B cell (primary cell): ENCODE data around the gene CTIF. TPM values are rescaled to one million over a fixed set of nuclear protein-coding genes. Genes with fewer than 3 reads are reported as not detected.

Experiments used
- ATAC-seq: fragments of 200-7000 bp; cut with Tn5 transposase; one replicate; pipeline ENCODE4 v1.10.0; 2021; ENCODE audit warnings: low read depth, mild to moderate bottlenecking, moderate number of reproducible peaks, moderate library complexity
- CTCF ChIA-PET: fragments of 350-600 bp; sonication (Branson Sonifier 250); formaldehyde crosslinking; loops from one replicate; lab custom pipeline; 2021; ENCODE audit warnings: antibody characterized with exemption, inconsistent platforms; lab: Charles Lee
- POLR2A ChIA-PET: fragments of 350-600 bp; sonication (Branson Sonifier 250); formaldehyde crosslinking; loops from one replicate; lab custom pipeline; 2021; ENCODE audit warnings: antibody characterized with exemption; lab: Charles Lee
- DNase-seq: peaks from one replicate; pipeline ENCODE4 v3.0.0; 2013
- H2AFZ ChIP-seq: 2 replicates; pipeline ENCODE4 v1.6.1; 2012; ENCODE audit warnings: mild to moderate bottlenecking, low read depth, low read length; ENCODE audit not compliant: insufficient read depth, poor library complexity, severe bottlenecking
- H3K27ac ChIP-seq, 2 donors: 1 replicate in 1 of 2; 2 replicates in 1 of 2; pipeline ENCODE4 v1.5.1; 2012 to 2013; ENCODE audit warnings: low read length in 2 of 2, mild to moderate bottlenecking in 2 of 2, moderate library complexity in 1 of 2
- H3K27me3 ChIP-seq, 4 experiments: fragments of 200-600 bp in 1 of 4; sonication (generic) in 1 of 4; replicated peaks in 1 of 4; 1 replicate in 2 of 4; 2 replicates in 2 of 4; pipeline versions ENCODE4 v1.6.1 to v1.7.0; 2013 to 2016; ENCODE audit warnings: low read length in 3 of 4, mild to moderate bottlenecking in 2 of 4, mixed read lengths in 1 of 4, moderate library complexity in 1 of 4; ENCODE audit not compliant: insufficient read depth in 4 of 4, control insufficient read depth in 3 of 4; ENCODE audit errors: control extremely low read depth in 1 of 4
- H3K36me3 ChIP-seq, 2 experiments: replicated peaks in 1 of 2; 1 replicate in 1 of 2; 2 replicates in 1 of 2; pipeline versions ENCODE4 v1.6.1 to v1.7.1; 2013; ENCODE audit warnings: low read length in 1 of 2; ENCODE audit not compliant: insufficient read depth in 2 of 2, control insufficient read depth in 1 of 2; ENCODE audit errors: control extremely low read depth in 1 of 2, extremely low read depth in 1 of 2
- H3K4me1 ChIP-seq, 2 donors: fragments of 200-600 bp in 1 of 2; sonication (generic) in 1 of 2; 1 replicate in 1 of 2; 2 replicates in 1 of 2; pipeline versions ENCODE4 v1.5.1 to v1.6.1; 2013 to 2017; ENCODE audit warnings: low read length in 2 of 2; ENCODE audit not compliant: control insufficient read depth in 2 of 2, insufficient read depth in 2 of 2
- H3K4me2 ChIP-seq: replicated peaks from 2 replicates; pipeline ENCODE3; 2012; ENCODE audit warnings: mild to moderate bottlenecking, low read depth, low read length; ENCODE audit not compliant: poor library complexity, severe bottlenecking
- H3K4me3 ChIP-seq, 5 experiments: fragments of 200-600 bp in 1 of 5; sonication (generic) in 1 of 5; 1 replicate in 3 of 5; 2 replicates in 2 of 5; pipeline versions ENCODE4 v1.5.1 to v1.7.0; 2011 to 2016; ENCODE audit warnings: low read length in 4 of 5, mild to moderate bottlenecking in 4 of 5, low read depth in 2 of 5, control low read depth in 1 of 5, moderate library complexity in 1 of 5; ENCODE audit not compliant: insufficient read depth in 1 of 5; ENCODE audit errors: control extremely low read depth in 1 of 5, extremely low read depth in 1 of 5
- H3K79me2 ChIP-seq: fragments of 200-600 bp; sonication (generic); one replicate; pipeline ENCODE4 v1.6.0; 2016; ENCODE audit warnings: low read length; ENCODE audit not compliant: control insufficient read depth, insufficient read depth
- H3K9ac ChIP-seq: fragments of 200-600 bp; sonication (generic); 2 replicates; pipeline ENCODE4 v1.6.1; 2017; ENCODE audit warnings: mild to moderate bottlenecking, low read length, moderate library complexity
- H3K9me3 ChIP-seq, 3 donors: one replicate each; pipeline versions ENCODE4 v1.6.1 to v1.7.1; 2013; ENCODE audit warnings: low read length in 2 of 3; ENCODE audit not compliant: control insufficient read depth in 2 of 3, insufficient read depth in 1 of 3; ENCODE audit errors: control extremely low read depth in 1 of 3
- H4K20me1 ChIP-seq: 2 replicates; pipeline ENCODE4 v1.6.0; 2012; ENCODE audit warnings: mild to moderate bottlenecking, low read length; ENCODE audit not compliant: insufficient read depth, control insufficient read depth, poor library complexity, severe bottlenecking
- H3K27ac Mint-ChIP-seq: one replicate; pipeline ENCODE4 v1.8.0; 2021; ENCODE audit warnings: mixed read lengths
- H3K27me3 Mint-ChIP-seq: one replicate; pipeline ENCODE4 v1.8.0; 2021; ENCODE audit warnings: mixed read lengths
- H3K4me1 Mint-ChIP-seq: one replicate; pipeline ENCODE4 v1.8.0; 2021; ENCODE audit warnings: mixed read lengths
- H3K4me3 Mint-ChIP-seq: one replicate; pipeline ENCODE4 v1.8.0; 2021; ENCODE audit warnings: mixed read lengths
- H3K9me3 Mint-ChIP-seq: one replicate; pipeline ENCODE4 v1.8.0; 2022; ENCODE audit warnings: mixed read lengths; ENCODE audit not compliant: insufficient read depth
- CTCF ChIP-seq: fragments of 200-600 bp; IDR thresholded peaks from one replicate; pipeline ENCODE4 v1.8.0; 2022; ENCODE audit warnings: antibody characterized with exemption, mild to moderate bottlenecking
- EZH2 ChIP-seq: IDR thresholded peaks from 2 replicates; pipeline ENCODE4 v1.6.1; 2012; ENCODE audit warnings: borderline replicate concordance, low read depth, mild to moderate bottlenecking, moderate library complexity, low read length; ENCODE audit not compliant: insufficient read depth, poor library complexity, severe bottlenecking
- WGBS: methylation state at CpG from one replicate; pipeline ENCODE4 v1.1.5; 2013; ENCODE audit warnings: missing lambda C conversion rate; ENCODE audit not compliant: insufficient coverage; 5-methylcytosine and 5-hydroxymethylcytosine counted together
- intact Hi-C: fragments of 100-400 bp; cut with micrococcal nuclease; formaldehyde crosslinking; loops from one replicate; pipeline ENCODE4 v1.10.0; 2022
- polyA plus RNA-seq: library from polyadenylated mRNA; depleted of rRNA; stranded (reverse); fragments of >200 nt; gene quantifications from 2 replicates; pipeline ENCODE4 v1.2.3, GENCODE V29; 2012
- total RNA-seq, 2 donors: library from RNA; stranded (reverse); fragments of 120-200 nt in 1 of 2; gene quantifications; 1 replicate in 1 of 2; 2 replicates in 1 of 2; pipeline versions ENCODE4 v1.2.3 to v1.2.4, GENCODE V29; 2013 to 2022

The CTIF gene
- total and polyA plus RNA-seq, 2 donors (not counting 1 experiment from before 2014, with no cell fraction given): 3.6 to 16.2 TPM

GRCh38 chr18:48621240-48621639, 82.4 kb downstream of the CTIF start:
- no peak overlapping the region for H3K27ac ChIP-seq
- 91% methylated on average over 8 of the region's 8 CpGs for WGBS
- H3K9me3 Mint-ChIP-seq: no peaks in the 10 kb centered on the region
- H3K9me3 ChIP-seq: no peaks in the 10 kb centered on the region
- ChIA-PET POLR2A (no interaction called here), CTCF (no interaction called here)
- TF ChIP-seq EZH2: no peak
- no peak for TF ChIP-seq CTCF
- no peak overlapping the region for H3K4me3 Mint-ChIP-seq
- no peak overlapping the region for H3K9ac ChIP-seq
- no peak for ATAC-seq
- no peak for DNase-seq
- no peak overlapping the region for H3K4me3 ChIP-seq
- H4K20me1 ChIP-seq: no peaks in the 10 kb centered on the region
- intact Hi-C loops: no loop called here
- no peak overlapping the region for H2AFZ ChIP-seq
- no peaks in the 10 kb centered on the region for H3K36me3 ChIP-seq
- H3K79me2 ChIP-seq: no peaks in the 10 kb centered on the region
- no peaks in the 10 kb centered on the region for H3K27me3 Mint-ChIP-seq
- H3K4me1 ChIP-seq: no peaks in the 10 kb centered on the region
- peaks cover 20% of the 10 kb centered on the region for H3K4me1 Mint-ChIP-seq
- H3K27me3 ChIP-seq: no peaks in the 10 kb centered on the region
- no peak overlapping the region for H3K4me2 ChIP-seq
- no peak overlapping the region for H3K27ac Mint-ChIP-seq

DNA sequence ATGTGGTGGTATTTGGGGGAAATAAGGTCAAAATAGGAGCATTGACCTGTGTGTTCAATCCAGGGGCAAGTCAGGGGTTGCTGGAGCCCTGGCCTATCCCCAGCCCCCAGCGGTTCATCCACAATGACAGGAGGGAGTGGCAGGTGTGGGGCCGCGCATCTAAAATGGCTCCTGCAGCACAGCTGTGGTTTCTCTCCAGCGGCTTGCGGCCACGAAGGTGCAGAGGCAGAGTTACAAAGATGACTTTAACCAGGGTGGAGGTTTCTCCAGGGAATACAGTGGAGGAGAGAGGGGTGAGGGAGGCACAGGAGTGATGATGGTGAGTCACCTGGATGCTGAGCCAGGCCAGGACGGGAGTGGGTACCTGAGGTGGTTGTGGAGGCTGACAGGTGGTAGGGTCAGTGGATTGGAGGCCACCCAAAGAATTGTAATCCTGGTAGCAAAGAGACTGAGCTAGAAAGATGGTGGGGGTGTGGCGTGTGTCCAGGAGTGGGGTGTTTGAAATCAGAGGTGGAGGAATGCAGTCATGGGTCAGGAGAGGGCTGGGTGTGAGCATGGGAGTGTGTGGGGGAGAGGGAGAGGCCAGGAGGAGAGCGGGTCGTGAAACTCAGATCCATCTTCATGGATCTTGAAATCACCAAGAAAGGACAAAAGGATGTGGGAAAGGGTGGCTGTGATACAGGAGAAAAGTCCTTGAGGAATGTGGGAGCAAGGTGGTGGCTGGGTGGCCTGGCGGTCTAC, 83.2 kb downstream of the CTIF start:
- Histone ChIP-seq H3K9me3 (no peaks in the 10 kb centered on the region), H3K79me2 (no peaks in the 10 kb centered on the region), H3K4me1 (no peaks in the 10 kb centered on the region), H3K36me3 (no peaks in the 10 kb centered on the region), H4K20me1 (no peaks in the 10 kb centered on the region), H3K9ac (no peak overlapping the region), H3K27me3 (no peaks in the 10 kb centered on the region), H3K27ac (no peak overlapping the region), H3K4me3 (no peak overlapping the region), H3K4me2 (no peak overlapping the region), H2AFZ (no peak overlapping the region)
- ATAC-seq (peak; percentile 17), DNase-seq (no peak)
- Mint-ChIP-seq H3K27me3 (no peaks in the 10 kb centered on the region), H3K27ac (no peak overlapping the region), H3K4me1 (peaks cover 20% of the 10 kb centered on the region), H3K4me3 (no peak overlapping the region), H3K9me3 (no peaks in the 10 kb centered on the region)
- TF ChIP-seq CTCF (no peak), EZH2 (no peak)
- ChIA-PET CTCF (no interaction called here), POLR2A (no interaction called here)
- intact Hi-C loops: no loop called here
- WGBS: 77% methylated on average over 10 of the region's 11 CpGs
